ENCODE measurements around the gene FTMT. TPM values are rescaled to one million over a fixed set of nuclear protein-coding genes. Genes with fewer than 3 reads are reported as not detected.
"Not testable (repeated sequence)": the region's sequence is repeated elsewhere in the genome, so short reads cannot be mapped to it uniquely, and the experiment has no call there.

Gene FTMT
- polyA plus RNA-seq (ENCODE audit: low read depth in 6 of 6) = not detected

DNA sequence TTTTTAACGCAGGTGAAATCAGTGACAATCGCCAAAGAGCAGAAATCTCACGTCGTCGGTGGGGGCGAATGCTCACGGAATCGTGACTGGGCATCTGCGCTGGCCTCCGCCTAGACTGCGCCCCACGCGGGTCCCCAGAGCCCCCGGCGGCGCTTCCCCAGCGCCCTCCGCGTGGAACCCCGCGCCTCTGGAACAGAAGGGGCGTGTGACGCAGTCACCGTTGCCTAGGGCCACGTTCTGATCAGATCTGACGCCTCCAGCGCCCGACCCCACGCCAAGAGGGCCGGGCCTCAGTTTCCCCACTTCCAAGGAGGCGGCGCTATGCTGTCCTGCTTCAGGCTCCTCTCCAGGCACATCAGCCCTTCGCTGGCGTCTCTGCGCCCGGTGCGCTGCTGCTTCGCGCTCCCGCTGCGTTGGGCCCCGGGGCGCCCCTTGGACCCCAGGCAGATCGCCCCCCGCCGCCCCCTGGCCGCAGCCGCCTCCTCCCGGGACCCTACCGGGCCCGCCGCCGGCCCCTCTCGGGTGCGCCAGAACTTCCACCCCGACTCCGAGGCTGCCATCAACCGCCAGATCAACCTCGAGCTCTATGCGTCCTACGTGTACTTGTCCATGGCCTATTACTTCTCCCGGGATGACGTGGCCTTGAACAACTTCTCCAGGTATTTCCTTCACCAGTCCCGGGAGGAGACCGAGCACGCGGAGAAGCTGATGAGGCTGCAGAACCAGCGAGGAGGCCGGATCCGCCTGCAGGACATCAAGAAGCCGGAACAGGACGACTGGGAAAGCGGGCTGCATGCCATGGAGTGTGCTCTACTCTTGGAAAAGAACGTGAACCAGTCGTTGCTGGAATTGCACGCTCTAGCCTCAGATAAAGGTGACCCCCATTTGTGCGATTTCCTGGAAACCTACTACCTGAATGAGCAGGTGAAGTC is at the start of gene FTMT:
Gene FTMT, plus strand, starts transcription at position 240 of the 932 bp plus-strand sequence. Its CDS starts 82 bp downstream, at position 322.
- peaks cover 0 to 9% (median 0%) of the 10 kb centered on the region in 7 donors for H3K9me3 Mint-ChIP-seq
- no peaks in the 10 kb centered on the region for H3K27me3 Mint-ChIP-seq

DNA sequence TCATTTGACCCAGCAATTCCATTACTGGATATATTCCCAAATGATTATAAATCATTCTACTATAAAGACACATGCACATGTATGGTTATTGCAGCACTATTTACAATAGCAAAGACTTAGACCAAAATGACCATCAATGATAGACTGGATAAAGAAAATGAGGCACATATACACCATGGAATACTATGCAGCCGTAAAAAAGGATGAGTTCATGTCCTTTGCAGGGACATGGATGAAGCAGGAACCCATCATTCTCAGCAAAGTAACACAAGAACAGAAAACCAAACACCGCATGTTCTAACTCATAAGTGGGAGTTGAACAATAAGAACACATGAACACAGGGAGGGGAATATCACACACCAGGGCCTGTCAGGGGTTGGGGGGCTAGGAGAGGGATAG is 46.4 kb upstream of the FTMT start:
- not testable (repeated sequence) for ATAC-seq (ENCODE audit: low read depth in 2 of 2); H3K4me3 Mint-ChIP-seq; DNase-seq; H3K4me1 Mint-ChIP-seq; H3K27me3 Mint-ChIP-seq; H3K27ac Mint-ChIP-seq; H3K36me3 Mint-ChIP-seq
- H3K9me3 Mint-ChIP-seq = peaks cover 8 to 27% (median 12%) of the 10 kb centered on the region in 7 donors

More for the DNA sequence above, at the start of gene FTMT:
- Mint-ChIP-seq H3K27ac (no peak within 1 kb of the TSS), H3K4me3 (no peak within 1 kb of the TSS), H3K36me3 (no peaks in the 10 kb centered on the region), H3K4me1 (no peaks in the 10 kb centered on the region)
- no peak for ATAC-seq (ENCODE audit: low read depth in 2 of 2)
- DNase-seq = no peak

DNA sequence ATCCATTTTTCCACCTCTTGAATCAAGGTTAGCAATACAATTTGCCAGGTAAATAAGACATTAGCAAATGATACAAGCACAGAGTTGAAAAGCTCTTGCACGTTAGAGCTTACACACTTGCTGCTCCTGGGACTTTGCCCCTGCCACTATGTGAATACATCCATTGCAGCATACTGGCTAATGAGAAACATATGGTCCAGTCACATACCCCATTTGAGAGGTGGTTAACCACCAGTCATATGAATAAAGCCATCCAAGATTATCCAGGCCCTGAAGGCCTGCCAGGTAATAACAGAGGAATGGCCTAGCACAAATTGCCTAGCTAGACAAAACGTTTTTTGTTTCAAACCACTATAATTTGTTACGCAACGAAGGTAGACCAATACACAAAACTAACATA is 45.8 kb upstream of the FTMT start:
- ATAC-seq (ENCODE audit: low read depth in 2 of 2) (no peak), DNase-seq (no peak)
- Mint-ChIP-seq H3K4me3 (no peak overlapping the region), H3K9me3 (peaks cover 11 to 27% (median 14%) of the 10 kb centered on the region in 7 donors), H3K36me3 (no peaks in the 10 kb centered on the region), H3K4me1 (no peaks in the 10 kb centered on the region), H3K27ac (no peak overlapping the region), H3K27me3 (no peaks in the 10 kb centered on the region)

DNA sequence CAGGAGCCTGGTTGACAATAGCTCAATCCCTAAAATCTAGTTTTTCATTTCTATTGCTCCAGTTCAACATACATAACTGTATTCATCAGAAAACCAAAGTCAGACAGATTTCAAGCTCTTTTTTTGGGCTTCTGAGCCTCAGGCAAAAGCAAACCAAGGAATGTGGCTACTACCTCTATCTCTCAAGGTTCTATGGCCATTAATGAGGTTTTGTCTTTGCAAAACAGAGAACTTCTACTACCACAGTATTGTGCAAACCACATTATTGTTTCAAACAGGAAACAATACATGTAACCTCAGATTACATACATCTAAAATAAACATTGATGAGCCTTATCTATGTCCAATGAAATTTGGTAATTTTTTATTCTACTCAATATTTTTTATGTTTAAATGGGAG is 35.5 kb upstream of the FTMT start:
- no peak for ATAC-seq (ENCODE audit: low read depth in 2 of 2)
- Mint-ChIP-seq H3K27ac (no peak overlapping the region), H3K36me3 (no peaks in the 10 kb centered on the region)

DNA sequence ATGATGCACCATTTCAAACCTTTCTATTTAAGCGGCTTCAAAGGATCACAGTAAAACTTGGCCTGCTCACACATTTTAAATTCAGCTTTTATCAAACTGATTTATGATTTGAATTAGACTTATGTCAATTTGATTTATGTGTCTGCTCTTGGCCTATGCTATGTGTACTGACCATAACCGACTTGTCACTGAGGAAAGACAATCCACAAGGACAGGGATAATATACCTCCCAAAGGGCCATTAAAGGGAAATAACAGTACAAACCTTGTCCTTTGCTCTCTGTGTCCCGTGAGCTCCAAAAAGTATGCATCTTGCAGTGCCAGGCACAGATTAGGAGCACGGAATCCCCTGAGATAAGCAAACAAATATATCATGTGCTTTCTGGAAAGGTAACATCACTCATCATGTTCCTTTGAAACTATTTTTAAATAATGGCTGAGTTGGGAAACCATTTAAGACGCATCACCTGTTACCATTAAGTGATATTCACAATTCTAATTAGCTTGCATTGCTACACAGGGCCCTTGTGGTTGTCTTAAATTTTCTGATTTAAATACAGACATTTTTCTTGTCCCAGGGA is 31.9 kb upstream of the FTMT start:
- Mint-ChIP-seq H3K4me3 (no peak overlapping the region), H3K36me3 (no peaks in the 10 kb centered on the region), H3K27ac (no peak overlapping the region), H3K27me3 (no peaks in the 10 kb centered on the region), H3K9me3 (peaks cover 0 to 11% (median 5%) of the 10 kb centered on the region in 7 donors), H3K4me1 (no peaks in the 10 kb centered on the region)
- ATAC-seq (ENCODE audit: low read depth in 2 of 2) (no peak), DNase-seq (no peak)

More for the DNA sequence above, 35.5 kb upstream of the FTMT start:
- DNase-seq = no peak
- Mint-ChIP-seq H3K4me3 (no peak overlapping the region), H3K9me3 (peaks cover 0 to 11% (median 3%) of the 10 kb centered on the region in 7 donors), H3K4me1 (no peaks in the 10 kb centered on the region), H3K27me3 (no peaks in the 10 kb centered on the region)

DNA sequence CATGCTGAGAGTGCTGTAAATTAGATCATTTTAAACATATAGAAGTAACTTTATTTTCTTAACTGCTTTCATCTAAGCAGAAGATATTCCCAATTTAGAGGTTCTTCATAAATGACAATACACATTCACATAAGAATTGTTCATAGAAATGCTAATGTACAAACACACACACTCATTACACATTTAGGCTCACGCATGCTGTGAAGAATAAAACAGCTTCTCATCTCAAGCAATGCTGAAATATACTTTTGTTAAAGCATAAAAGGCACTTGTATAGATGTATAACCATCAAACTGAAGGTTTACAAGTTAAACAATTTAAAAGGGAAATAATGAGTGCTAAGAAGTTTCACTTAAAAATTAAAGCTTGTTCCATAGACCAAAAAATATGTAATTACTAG is 18.1 kb upstream of the FTMT start:
- H3K9me3 Mint-ChIP-seq = peaks cover 0 to 10% (median 5%) of the 10 kb centered on the region in 7 donors
- H3K36me3 Mint-ChIP-seq = no peaks in the 10 kb centered on the region
- no peak overlapping the region for H3K4me3 Mint-ChIP-seq
- no peaks in the 10 kb centered on the region for H3K4me1 Mint-ChIP-seq
- ATAC-seq (ENCODE audit: low read depth in 2 of 2) (no peak), DNase-seq (no peak)
- no peaks in the 10 kb centered on the region for H3K27me3 Mint-ChIP-seq
- no peak overlapping the region for H3K27ac Mint-ChIP-seq

DNA sequence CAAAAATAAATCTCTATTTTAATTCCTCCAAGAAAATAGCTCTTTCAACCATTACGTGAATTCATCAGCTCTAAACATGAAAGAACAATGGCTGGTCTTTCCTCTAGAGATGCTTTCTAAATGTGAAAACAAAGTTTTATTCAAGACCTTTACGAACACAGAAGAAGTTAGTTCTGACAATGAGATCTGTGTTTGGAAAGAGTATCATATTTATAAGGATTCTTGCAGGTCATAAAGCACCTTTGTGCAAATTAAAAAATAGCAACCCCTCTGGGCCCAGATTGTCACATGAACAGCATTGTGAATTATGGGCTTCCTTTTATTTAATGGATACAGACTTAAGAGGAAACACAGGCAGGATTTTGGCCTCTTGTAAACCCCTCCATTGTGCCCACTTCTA is 17.7 kb upstream of the FTMT start:
- Mint-ChIP-seq H3K9me3 (peaks cover 0 to 9% (median 4%) of the 10 kb centered on the region in 7 donors), H3K4me3 (no peak overlapping the region), H3K4me1 (no peaks in the 10 kb centered on the region), H3K27me3 (no peaks in the 10 kb centered on the region), H3K36me3 (no peaks in the 10 kb centered on the region), H3K27ac (no peak overlapping the region)
- ATAC-seq (ENCODE audit: low read depth in 2 of 2) (no peak), DNase-seq (no peak)

DNA sequence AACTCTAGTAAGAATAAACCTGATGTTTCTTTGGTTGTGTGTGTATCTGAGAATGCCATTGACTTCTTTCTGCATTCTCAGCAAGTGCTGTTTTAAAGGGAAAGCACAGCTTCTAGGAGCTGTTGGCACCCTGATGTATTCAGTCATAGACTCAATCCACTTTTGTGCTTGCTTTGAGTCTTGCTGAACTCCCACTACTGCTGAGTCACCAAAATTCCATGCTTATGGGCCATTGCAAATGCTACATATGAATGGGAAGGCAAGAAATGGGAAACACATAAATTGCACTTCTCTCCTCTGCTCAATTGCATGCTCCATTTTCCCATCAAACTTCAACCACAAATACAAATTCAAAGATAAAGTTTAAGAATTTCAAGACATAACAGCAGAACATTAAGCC is 9.8 kb upstream of the FTMT start:
- Mint-ChIP-seq H3K4me3 (no peak overlapping the region), H3K36me3 (no peaks in the 10 kb centered on the region), H3K4me1 (no peaks in the 10 kb centered on the region), H3K27me3 (no peaks in the 10 kb centered on the region), H3K9me3 (peaks cover 0 to 4% (median 1%) of the 10 kb centered on the region in 7 donors), H3K27ac (no peak overlapping the region)
- ATAC-seq (ENCODE audit: low read depth in 2 of 2) (no peak), DNase-seq (no peak)

DNA sequence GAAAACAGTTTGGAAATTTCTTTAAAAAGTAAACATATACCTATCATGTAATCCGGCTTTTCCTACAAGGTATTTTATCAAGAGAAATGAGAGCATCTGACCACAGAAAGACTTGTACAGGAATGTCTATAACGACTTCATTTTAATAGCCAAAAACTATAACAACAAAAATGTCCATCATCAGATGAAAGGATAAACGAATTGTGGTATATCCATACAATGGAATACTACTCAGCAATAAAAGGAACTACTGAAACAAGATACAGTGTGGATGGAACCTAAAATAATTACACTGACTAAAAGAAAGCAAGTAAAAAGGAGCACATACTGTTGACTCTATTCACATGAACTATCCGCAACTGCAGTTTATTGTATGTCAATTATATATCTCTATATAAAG is 1.4 kb upstream of the FTMT start:
- ATAC-seq (ENCODE audit: low read depth in 2 of 2) (no peak), DNase-seq (no peak)
- Mint-ChIP-seq H3K9me3 (peaks cover 0 to 9% (median 0%) of the 10 kb centered on the region in 7 donors), H3K4me1 (no peaks in the 10 kb centered on the region), H3K4me3 (no peak overlapping the region), H3K36me3 (no peaks in the 10 kb centered on the region), H3K27ac (no peak overlapping the region), H3K27me3 (no peaks in the 10 kb centered on the region)

DNA sequence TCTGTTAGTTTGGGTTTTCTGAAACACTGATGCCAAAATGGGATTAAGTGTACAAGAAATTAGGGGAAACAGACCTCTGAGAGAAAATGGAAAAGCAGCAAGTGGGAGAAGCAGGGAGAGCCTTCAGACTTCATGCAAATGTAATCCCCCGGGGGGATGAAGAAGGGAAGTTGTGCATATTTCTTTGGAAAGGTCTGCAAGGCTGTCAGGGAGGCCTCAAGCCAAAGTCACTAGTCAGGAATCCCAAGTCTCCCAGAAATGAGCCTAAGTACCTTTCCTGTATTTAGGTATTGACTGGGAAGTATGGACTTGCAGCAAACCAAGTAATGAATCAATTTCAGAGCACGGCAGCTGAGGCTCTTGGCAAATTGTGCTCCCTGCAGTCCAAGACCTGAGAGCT is 2.2 kb downstream of the FTMT start:
- Mint-ChIP-seq H3K27me3 (no peaks in the 10 kb centered on the region), H3K27ac (no peak overlapping the region), H3K9me3 (peaks cover 0 to 9% (median 0%) of the 10 kb centered on the region in 7 donors), H3K4me1 (no peaks in the 10 kb centered on the region), H3K4me3 (no peak overlapping the region), H3K36me3 (no peaks in the 10 kb centered on the region)
- DNase-seq = no peak
- no peak for ATAC-seq (ENCODE audit: low read depth in 2 of 2)

DNA sequence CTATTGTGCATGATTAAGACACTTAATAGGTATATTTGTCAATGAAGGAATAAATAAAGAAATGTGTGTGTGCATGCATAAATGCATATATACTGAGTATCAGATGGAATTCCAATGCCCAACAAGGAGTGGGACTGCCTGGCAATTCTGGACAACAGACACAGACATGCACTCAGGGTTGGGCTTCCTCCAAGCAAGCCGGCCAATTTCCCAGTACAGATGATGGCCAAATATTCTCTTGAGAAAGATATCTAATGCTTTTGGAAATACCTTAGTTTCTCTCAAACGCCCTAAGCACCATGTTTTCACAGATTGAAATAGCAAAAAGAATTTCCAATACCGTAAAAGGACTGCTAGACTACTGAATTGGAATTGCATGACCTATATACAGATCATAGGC is 11.1 kb downstream of the FTMT start:
- DNase-seq (no peak), ATAC-seq (ENCODE audit: low read depth in 2 of 2) (no peak)
- Mint-ChIP-seq H3K36me3 (no peaks in the 10 kb centered on the region), H3K9me3 (peaks cover 0 to 2% (median 0%) of the 10 kb centered on the region in 7 donors), H3K27ac (no peak overlapping the region), H3K4me1 (no peaks in the 10 kb centered on the region), H3K4me3 (no peak overlapping the region), H3K27me3 (peaks cover 0 to 5% (median 0%) of the 10 kb centered on the region in 3 donors)

DNA sequence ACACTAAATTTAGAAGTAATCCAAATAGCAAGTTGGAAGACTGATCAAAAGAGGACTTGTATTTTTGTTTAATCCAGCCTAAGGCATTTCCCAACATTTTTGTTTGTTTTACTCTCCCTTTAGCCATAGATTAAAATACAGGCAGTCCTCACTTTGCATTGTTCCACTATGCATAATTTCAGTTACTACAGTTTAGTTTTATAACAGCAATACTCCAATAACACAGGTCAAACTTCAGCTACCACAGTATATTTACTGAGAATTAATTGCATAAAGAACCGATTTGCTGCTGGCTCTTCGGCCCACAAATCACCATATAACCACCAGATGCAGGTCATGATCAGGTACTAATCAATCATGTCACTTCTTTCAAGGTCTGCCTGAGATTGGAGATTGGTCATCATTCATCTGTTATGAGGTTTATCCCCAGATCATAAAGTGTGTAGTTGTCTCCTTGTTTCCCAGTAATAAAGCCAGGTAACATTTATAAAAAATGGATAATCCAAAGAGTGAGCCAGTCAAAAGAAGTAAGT is 12.1 kb downstream of the FTMT start:
- no peak for ATAC-seq (ENCODE audit: low read depth in 2 of 2)
- H3K36me3 Mint-ChIP-seq = no peaks in the 10 kb centered on the region
- no peak for DNase-seq
- H3K4me3 Mint-ChIP-seq = no peak overlapping the region
- no peaks in the 10 kb centered on the region for H3K4me1 Mint-ChIP-seq
- H3K27me3 Mint-ChIP-seq = peaks cover 0 to 5% (median 0%) of the 10 kb centered on the region in 3 donors
- H3K9me3 Mint-ChIP-seq = peaks cover 0 to 2% (median 0%) of the 10 kb centered on the region in 7 donors
- H3K27ac Mint-ChIP-seq = no peak overlapping the region

DNA sequence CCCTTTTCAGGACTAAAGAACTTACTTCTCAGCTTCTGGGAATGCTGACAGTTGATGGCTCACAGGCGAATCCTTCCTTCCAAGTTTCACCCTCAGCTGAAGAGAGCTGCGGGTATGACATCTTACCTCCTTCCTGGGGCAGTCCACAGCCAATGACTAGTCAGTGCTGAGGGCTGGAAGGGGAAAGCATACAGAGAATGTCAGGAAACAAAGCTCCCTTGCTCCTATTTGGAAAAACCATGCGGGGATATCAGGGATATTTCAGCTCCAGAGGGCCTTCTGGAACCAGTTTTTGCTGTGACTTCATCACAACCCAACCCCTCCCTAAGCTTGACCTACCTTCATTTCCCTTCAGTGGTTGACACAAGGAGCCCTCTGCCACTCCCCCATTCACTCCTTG is 15.7 kb downstream of the FTMT start:
- Mint-ChIP-seq H3K27ac (no peak overlapping the region), H3K9me3 (no peaks in the 10 kb centered on the region), H3K36me3 (no peaks in the 10 kb centered on the region), H3K4me3 (no peak overlapping the region), H3K27me3 (no peaks in the 10 kb centered on the region), H3K4me1 (no peaks in the 10 kb centered on the region)
- DNase-seq = no peak
- no peak for ATAC-seq (ENCODE audit: low read depth in 2 of 2)

DNA sequence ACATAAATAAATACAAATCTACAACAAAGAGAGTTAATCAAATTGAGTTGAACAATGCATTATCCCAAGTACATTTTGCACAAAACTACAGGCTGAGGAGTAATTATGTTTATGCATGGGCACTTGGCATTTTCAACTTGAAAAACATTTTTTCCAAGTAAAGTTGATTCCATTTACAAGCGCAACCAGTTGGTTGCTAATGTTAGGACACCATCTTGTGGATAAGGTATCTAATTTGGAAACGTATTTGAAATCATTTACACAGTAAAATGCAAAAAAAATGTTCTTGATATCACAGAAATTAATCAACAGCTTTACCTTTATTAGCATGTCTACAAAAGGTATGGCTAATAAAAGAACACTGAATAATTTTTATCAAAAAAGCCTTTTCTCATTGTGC is 18.8 kb downstream of the FTMT start:
- ATAC-seq (ENCODE audit: low read depth in 2 of 2) = no peak
- Mint-ChIP-seq H3K27ac (no peak overlapping the region), H3K4me1 (no peaks in the 10 kb centered on the region), H3K27me3 (no peaks in the 10 kb centered on the region), H3K9me3 (no peaks in the 10 kb centered on the region), H3K4me3 (no peak overlapping the region), H3K36me3 (no peaks in the 10 kb centered on the region)
- DNase-seq = no peak

Data from naive B cell (primary cell).